GM19438 (cell line): ENCODE data around the gene PABPN1.

Experiments used
- ATAC-seq: cut with Tn5 transposase; IDR thresholded peaks from one replicate; pipeline ENCODE4 v1.9.1; 2021; ENCODE audit warnings: low read depth; ENCODE audit not compliant: unreplicated experiment

The PABPN1 gene

GRCh38 chr14:23357261-23357660, 36.0 kb downstream of the PABPN1 start:
- ATAC-seq: no peak

DNA sequence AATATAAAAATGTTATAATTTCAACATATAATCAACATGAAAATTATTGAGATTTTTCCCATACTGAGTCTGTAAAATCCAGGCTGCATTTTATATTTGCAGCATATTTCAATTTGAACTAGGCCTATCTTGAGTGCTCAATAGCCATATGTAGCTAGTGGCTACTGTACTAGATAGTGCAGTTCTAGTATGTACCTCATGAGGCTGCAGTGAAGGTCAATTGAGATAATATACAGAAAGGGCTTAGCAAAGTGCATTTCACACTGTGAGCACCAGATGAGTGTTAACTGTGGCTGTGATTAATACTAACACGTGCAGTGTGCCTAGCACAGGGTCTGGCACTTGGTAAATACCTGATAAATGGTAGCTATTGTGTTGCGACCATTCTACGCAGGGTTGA, 36.8 kb downstream of the PABPN1 start:
- no peak for ATAC-seq

- no peak for ATAC-seq
Measured at GRCh38 chr14:23358553-23359166, 37.4 kb downstream of the PABPN1 start.

DNA sequence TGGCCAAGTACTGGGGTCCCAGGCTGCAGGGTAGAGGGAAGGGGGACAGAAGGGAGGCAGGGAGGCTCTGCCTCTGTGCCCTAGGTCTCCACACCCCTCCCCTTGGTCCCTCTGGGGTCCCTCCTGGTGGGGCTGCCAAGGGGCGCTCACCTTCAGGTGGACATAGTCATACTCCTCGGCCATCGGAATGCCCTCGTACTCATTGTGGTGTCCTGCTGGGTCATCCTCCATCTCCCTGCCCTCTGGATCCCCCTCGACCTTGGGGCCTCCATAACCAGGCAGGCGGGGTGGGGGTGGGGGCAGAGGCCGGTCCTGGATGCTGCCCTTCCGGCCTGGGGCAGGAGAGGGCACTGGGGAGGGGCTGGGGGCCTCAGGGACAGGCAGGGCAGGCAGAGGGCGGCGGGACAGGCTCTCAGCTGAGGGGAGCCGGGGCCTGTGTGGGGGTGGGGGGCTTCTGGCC, 37.9 kb downstream of the PABPN1 start:
- ATAC-seq: no peak

- ATAC-seq: no peak
Measured at GRCh38 chr14:23359722-23360447, 38.6 kb downstream of the PABPN1 start.

- ATAC-seq: no peak
Measured at GRCh38 chr14:23360496-23360895, 39.2 kb downstream of the PABPN1 start.

- ATAC-seq: no peak
Measured at GRCh38 chr14:23361320-23361719, 40.1 kb downstream of the PABPN1 start.

DNA sequence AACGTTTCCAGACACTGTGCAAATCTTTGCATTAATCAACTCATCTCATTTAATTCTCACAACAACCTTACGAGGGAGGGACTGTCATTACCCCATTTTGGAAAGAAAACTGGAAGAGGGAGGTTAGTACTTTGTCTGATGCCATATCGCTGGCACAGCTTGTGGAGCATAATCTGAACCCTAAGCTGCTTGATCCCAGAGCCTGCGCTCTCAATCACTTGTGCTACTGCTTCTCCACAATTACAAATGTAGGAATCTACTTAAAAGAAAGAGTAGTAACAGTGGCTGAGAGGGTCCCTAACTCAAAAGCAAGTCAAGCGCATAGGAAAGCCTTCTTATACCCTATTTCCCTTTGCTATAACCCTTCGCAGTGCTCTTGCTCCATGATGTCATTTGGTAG, 40.5 kb downstream of the PABPN1 start:
- no peak for ATAC-seq

DNA sequence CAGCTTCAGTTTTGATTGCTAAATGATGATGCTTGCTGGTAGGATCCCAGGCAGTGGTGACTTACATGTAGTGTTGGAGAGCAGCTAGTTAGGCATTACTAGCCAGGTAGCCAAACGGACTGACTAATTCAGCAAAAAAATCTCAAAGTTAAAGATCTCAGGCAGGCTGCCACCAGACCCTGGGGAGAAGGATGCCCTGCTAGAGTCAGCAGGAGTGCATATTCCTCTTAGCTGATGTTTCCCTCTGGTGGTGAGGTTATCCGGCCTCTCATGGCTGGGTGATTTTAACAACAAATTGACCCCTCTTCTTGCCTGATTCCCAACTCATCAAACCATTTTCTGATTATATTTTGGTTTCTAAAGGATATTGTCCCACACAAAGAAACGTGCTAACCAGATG, 40.9 kb downstream of the PABPN1 start:
- no peak for ATAC-seq

- ATAC-seq: no peak
Measured at GRCh38 chr14:23364164-23365035, 43.1 kb downstream of the PABPN1 start.

GRCh38 chr14:23365036-23365731, 43.9 kb downstream of the PABPN1 start, which contains the start of gene EFS:
Gene EFS, minus strand, starts transcription at chr14:23365172. Its CDS starts 147 bp downstream, at chr14:23365025.
- ATAC-seq: no peak

GRCh38 chr14:23365732-23366425, 44.6 kb downstream of the PABPN1 start:
- ATAC-seq: no peak

GRCh38 chr14:23366426-23366921, 45.2 kb downstream of the PABPN1 start:
- no peak for ATAC-seq

GRCh38 chr14:23370221-23370620, 49.0 kb downstream of the PABPN1 start:
- no peak for ATAC-seq

DNA sequence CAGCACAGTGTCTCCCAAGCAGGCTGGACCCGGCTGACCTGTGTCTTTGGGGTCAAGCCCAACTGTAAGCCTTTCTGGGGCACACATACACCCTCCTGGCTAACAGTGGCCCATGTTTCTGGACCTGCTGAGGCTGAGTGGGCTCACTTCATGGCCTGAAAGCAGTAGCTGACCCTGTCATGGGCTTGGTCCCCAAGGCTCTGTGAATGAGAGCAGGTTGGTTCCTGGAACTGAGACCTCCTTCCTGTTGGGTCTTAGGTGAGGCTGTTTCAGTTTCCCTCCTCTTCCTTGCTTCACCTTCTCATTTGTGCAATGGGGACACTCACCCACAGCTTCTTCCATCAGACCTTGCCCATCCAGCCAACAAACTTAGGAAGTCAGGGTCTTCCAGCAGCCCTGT, 50.6 kb downstream of the PABPN1 start:
- ATAC-seq: no peak

DNA sequence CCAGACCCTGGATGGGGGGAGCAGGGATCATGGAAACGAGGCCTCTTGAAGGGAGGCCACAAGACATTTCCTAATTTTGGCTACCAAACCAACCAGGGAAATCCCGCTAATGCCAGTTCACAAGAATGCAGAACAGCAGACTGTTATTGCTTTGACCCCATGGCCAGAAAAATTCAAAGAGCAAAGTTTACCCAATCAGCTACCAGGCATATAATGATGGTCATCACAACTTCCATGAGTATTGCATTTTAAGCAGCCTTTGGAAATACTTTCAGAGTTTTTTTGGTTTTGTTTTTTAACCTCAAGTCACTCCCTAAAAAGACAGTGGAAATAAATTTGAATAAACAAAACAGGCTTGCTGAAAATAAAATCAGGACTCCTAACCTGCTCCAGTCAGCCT, 51.3 kb downstream of the PABPN1 start, which contains the start of gene IL25:
Gene IL25, plus strand, starts transcription at position 301 of the 400 bp plus-strand sequence.
- ATAC-seq: no peak

DNA sequence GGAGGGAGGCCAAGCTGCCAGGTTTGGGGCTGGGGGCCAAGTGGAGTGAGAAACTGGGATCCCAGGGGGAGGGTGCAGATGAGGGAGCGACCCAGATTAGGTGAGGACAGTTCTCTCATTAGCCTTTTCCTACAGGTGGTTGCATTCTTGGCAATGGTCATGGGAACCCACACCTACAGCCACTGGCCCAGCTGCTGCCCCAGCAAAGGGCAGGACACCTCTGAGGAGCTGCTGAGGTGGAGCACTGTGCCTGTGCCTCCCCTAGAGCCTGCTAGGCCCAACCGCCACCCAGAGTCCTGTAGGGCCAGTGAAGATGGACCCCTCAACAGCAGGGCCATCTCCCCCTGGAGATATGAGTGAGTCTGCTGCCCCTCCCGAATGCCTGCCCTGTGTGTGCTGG, 51.8 kb downstream of the PABPN1 start:
- ATAC-seq: no peak
